Stimulated activated CD8-positive, alpha-beta memory T cell treated with anti-CD3 and anti-CD28 coated beads, Interleukin-2, amount 100 ng/mL, for 1 hour (primary cell): ENCODE measurements around the gene KCNK10.
"Not testable (repeated sequence)": the region's sequence is repeated elsewhere in the genome, so short reads cannot be mapped to it uniquely, and the experiment has no call there.

ENCODE experiments used
- DNase-seq, 2 donors: peaks; one replicate each; pipeline ENCODE4 v3.0.0-alpha.2; 2020; ENCODE audit warnings: low read depth in 2 of 2

KCNK10 gene

DNA sequence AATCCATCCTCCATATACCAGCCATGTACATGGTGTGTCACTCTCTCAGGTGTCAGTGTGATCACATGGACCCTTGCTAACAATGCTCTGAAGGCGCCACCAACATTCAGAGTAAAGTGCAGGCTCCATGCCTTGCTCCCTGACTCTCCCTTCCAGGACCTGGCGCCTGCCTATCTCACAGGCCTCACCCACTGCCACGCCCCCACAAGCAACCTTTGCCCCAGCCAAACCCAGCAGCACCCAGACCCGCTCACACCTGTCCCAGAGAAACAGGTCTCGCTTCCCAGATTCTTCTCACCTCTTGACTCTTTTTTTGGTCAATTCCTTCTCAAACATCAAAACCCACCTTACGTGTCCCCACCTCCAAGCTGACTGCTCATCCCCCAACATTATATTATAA is 52.3 kb downstream of the KCNK10 start:
- no peak for DNase-seq

GRCh38 chr14:88269806-88270420 is 53.2 kb downstream of the KCNK10 start:
- no peak for DNase-seq

GRCh38 chr14:88266474-88266873 is 56.6 kb downstream of the KCNK10 start:
- DNase-seq, result no peak

- DNase-seq, result no peak
Measured at GRCh38 chr14:88264116-88264515, 59.0 kb downstream of the KCNK10 start.

DNA sequence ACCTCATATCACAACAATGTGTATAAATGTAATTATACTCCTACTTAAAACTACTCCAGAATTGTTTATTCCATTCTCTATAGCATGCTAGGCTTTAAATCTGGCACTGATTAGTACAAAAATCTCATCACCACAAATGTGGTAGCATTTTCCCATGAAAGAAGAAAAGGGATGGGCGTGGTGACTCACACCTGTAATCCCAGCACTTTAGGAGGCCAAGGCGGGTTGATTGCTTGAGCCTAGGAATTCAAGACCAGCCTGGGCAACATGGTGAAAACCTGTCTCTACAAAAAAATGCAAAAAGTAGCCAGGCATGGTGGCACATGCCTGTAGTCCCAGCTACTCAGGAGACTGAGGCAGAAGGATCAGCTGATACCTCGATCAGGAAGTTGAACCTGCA is 61.8 kb downstream of the KCNK10 start:
- DNase-seq, result not testable (repeated sequence)

GRCh38 chr14:88258021-88258420 is 65.0 kb downstream of the KCNK10 start:
- no peak for DNase-seq

DNA sequence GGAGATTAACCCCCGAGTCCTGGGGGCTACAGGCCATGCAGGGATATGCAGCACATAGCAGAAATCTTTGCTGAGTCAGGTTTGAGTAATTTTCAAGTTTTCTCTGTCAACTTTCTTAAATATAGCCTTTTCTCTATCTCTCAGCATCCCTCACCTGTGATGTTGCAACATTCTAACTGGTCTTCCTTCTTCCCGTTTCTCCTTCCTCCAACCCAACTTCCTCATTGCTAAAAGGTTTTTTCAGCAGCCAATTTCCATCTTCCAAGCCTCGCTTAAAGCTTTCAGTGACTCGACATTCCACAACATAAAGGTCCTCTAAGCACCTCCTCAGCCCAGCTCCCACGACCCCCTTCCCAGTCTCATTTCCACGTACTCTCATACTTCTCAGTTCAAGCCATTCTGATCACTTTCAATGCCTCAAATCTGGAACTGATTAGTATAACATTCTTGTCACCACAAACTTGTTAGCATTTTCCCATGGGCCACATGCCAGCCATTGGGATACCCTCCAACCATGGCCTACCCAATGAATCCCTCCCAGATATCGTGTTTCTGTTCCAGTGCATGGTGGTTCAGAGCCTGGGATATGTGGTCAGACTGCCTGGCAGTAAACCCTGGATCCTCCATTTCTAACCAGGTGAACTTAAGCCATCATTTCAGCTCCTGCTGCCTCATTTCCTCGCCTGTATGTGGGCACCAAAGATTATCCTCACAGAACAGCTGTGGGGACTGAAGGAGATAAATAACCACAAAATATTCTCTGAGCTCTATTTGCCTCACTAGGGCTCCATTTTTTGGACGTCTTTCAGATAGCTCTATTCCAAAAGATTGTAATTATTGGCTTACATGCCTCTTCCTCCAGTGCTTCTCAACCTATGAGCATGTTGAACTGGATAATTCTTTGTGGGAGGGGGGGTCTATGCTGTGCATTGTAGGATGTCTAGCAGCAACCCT is 65.8 kb downstream of the KCNK10 start:
- no peak for DNase-seq

DNA sequence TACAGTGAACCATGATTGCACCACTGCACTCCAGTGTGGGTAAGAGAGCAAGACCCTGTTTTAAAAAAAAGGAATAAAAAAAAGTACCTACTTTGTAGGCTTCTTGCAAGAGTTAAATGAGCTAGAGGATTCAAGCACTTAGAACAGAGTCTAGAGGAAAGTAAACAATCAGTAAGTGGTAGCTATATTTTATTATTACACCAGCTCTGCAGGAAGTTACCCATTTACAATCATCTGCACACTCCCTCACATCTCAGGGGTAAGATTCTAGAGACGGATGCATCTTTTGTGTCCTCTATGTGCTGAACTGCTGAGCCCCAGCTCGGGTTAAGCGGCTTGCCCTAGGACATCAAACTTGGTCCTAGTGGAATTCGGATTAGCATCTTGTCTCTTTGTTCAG is 67.3 kb downstream of the KCNK10 start:
- no peak for DNase-seq

- no peak for DNase-seq
Measured at GRCh38 chr14:88255196-88255595, 67.9 kb downstream of the KCNK10 start.

DNA sequence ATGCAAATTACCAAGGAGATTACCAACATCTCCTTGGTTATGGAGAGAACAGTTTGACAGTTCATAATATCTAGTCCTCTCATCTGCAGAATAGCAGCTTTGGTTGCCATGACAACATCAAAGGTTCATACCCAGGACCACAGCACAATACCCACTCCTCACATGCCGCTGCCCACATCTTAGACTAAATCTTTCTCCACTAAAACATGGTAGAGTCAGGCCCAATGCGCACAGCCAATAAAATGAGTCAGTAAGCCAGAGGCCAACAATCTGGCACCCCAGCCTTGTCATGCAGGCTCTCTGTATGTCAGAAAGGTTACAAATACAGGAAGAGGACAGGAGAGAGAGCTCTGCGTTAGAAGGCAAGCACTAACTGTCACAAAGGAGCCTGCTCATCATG is 70.6 kb downstream of the KCNK10 start:
- DNase-seq, result no peak

DNA sequence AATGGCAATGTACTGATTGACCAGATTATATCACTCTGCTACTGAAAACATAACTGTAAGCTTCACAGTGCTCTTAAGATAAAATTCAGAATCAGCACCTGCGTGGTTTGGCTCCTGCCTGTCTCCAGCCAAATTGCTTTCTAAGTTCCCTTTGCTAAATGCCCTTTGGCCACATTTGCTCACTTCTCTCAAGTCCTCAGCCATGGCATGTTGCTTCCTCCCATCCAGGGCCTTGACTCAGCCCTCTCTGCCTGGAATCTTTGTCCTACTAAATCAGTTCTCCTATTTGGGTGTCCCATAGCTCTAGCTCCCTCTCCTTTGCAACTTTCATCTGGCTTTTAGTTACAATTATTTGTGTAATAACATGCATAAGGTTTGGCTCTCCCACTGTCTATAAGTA is 71.4 kb downstream of the KCNK10 start:
- DNase-seq, result no peak

- DNase-seq, result no peak
Measured at GRCh38 chr14:88249266-88249665, 73.8 kb downstream of the KCNK10 start.

GRCh38 chr14:88248606-88249005 is 74.5 kb downstream of the KCNK10 start:
- DNase-seq, result no peak

DNA sequence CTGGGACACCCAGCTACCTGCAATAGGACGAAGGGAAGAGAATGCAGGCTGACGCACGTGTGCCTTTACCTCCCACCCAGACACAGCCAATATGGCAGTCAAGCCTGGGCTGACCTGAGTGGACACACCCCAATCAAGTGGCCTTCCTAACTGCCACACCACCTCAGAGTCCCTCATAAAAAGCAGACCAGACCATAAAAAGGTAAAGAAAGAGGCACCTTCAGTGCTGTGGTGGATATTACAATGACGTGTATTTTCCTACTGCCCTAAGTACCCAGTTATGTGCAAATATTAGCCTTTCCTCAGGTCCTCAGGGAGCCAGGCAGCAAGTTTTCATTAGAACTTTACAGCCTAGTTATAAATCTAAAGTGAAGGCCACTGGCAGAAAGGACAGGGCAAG is 75.8 kb downstream of the KCNK10 start:
- DNase-seq, result no peak

GRCh38 chr14:88245321-88245720 is 77.7 kb downstream of the KCNK10 start:
- DNase-seq, result no peak

- no peak for DNase-seq
Measured at GRCh38 chr14:88243946-88244345, 79.1 kb downstream of the KCNK10 start.

GRCh38 chr14:88242446-88242845 is 80.6 kb downstream of the KCNK10 start:
- no peak for DNase-seq

DNA sequence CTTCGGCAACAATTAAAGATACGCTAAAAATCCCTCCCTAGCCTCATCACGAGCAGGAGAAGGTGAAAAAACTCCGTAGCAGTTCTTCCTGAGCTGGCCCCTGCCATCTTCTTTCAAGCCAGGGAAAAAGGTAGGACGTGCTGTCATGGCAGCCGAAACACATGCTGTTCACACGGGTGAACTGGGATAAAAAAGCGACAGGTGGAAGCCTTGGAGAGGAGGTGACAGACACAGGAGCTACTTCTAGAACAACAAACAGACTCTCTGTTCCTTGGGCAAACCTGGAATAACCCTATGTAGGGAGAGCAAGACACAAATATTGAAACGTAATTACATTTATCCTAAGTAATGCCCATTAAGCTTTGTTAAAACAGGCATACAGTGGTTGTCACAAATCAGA is 81.3 kb downstream of the KCNK10 start:
- DNase-seq, result no peak

DNA sequence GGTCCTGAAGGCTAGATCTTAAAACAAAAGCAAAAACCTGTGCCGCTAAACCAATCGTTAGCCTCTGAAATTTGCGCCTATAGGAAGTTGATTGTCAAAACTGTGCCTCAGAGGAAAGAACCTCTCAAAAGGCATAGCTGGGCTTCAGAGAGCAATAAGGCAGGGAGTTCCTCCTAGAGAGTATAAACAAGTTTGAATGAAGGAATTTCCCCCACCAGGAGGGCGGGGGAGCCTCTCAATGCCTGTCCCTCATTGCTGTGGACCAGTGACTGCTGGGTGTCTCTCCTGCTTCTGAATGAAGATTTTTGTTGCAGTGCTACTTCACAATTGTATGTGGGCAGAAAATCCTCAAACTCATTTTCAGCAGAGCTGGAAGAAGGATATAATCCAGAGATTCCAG is 88.6 kb downstream of the KCNK10 start:
- no peak for DNase-seq

GRCh38 chr14:88233915-88234314 is 89.2 kb downstream of the KCNK10 start:
- DNase-seq, result no peak

GRCh38 chr14:88232771-88233170 is 90.3 kb downstream of the KCNK10 start:
- no peak for DNase-seq

- DNase-seq, result no peak
Measured at GRCh38 chr14:88231603-88232002, 91.5 kb downstream of the KCNK10 start.

- no peak for DNase-seq
Measured at GRCh38 chr14:88229428-88229827, 93.6 kb downstream of the KCNK10 start.
